IMR-90 (cell line): ENCODE data around the gene BNIP3. TPM values are rescaled to one million over a fixed set of nuclear protein-coding genes. Genes with fewer than 3 reads are reported as not detected.

Experiments used
- ATAC-seq: fragments of 200-7000 bp; cut with Tn5 transposase; 2 replicates; pipeline ENCODE4 v1.9.1; 2020; ENCODE audit warnings: low read depth, mild to moderate bottlenecking, moderate library complexity
- BruUV-seq: library from RNA; stranded (reverse); fragments of 400-500 nt; replicated peaks from 2 replicates; lab custom pipeline; 2021; lab: Mats Ljungman, UMichigan
- CTCF ChIA-PET: fragments of 300-600 bp; formaldehyde crosslinking; extraction: SDS; loops from one replicate; lab custom pipeline; 2021; ENCODE audit warnings: antibody characterized with exemption; lab: Yijun Ruan, JAX
- POLR2A ChIA-PET: fragments of 300-600 bp; sonication (Branson Sonifier 250); formaldehyde crosslinking; loops from one replicate; lab custom pipeline; 2022; ENCODE audit warnings: antibody characterized with exemption; ENCODE audit not compliant: unreplicated experiment; lab: Charles Lee
- DNase-seq: peaks from one replicate; pipeline ENCODE4 v3.0.0; 2013
- H2AFZ ChIP-seq: replicated peaks from 2 replicates; pipeline ENCODE3; 2013; ENCODE audit warnings: low read length, mild to moderate bottlenecking; ENCODE audit not compliant: poor library complexity
- H2AK5ac ChIP-seq: 2 replicates; pipeline ENCODE4 v1.6.1; 2013; ENCODE audit warnings: low read depth, low read length, inconsistent platforms
- H2AK9ac ChIP-seq: replicated peaks from 2 replicates; pipeline ENCODE3; 2013; ENCODE audit warnings: mild to moderate bottlenecking, low read depth, low read length, moderate library complexity; ENCODE audit not compliant: poor library complexity
- H2BK120ac ChIP-seq: 2 replicates; pipeline ENCODE4 v1.6.1; 2013; ENCODE audit warnings: low read depth, low read length, inconsistent platforms
- H2BK15ac ChIP-seq: 3 replicates; pipeline ENCODE4 v1.6.1; 2013; ENCODE audit warnings: low read depth, low read length, inconsistent platforms
- H2BK20ac ChIP-seq: 2 replicates; pipeline ENCODE4 v1.6.1; 2013; ENCODE audit warnings: low read depth, mild to moderate bottlenecking, inconsistent platforms, low read length, moderate library complexity
- H2BK5ac ChIP-seq: 2 replicates; pipeline ENCODE4 v1.6.1; 2013; ENCODE audit warnings: mild to moderate bottlenecking, low read depth, low read length, inconsistent platforms; ENCODE audit not compliant: poor library complexity, severe bottlenecking
- H3K14ac ChIP-seq: replicated peaks from 2 replicates; pipeline ENCODE4 v1.6.1; 2013; ENCODE audit warnings: low read depth, low read length, inconsistent platforms
- H3K18ac ChIP-seq: 2 replicates; pipeline ENCODE4 v1.6.1; 2013; ENCODE audit warnings: low read depth, low read length, control low read depth
- H3K23ac ChIP-seq: 2 replicates; pipeline ENCODE4 v1.6.1; 2013; ENCODE audit warnings: low read depth, low read length, inconsistent platforms
- H3K27ac ChIP-seq: 2 replicates; pipeline ENCODE4 v1.5.1; 2013; ENCODE audit warnings: mild to moderate bottlenecking, control low read depth, low read length; ENCODE audit not compliant: insufficient read depth
- H3K27me3 ChIP-seq: 2 replicates; pipeline ENCODE4 v1.6.1; 2013; ENCODE audit warnings: low read length; ENCODE audit not compliant: control insufficient read depth, insufficient read depth
- H3K36me3 ChIP-seq: 2 replicates; pipeline ENCODE4 v1.6.1; 2013; ENCODE audit warnings: low read length, mixed read lengths; ENCODE audit not compliant: control insufficient read depth, insufficient read depth
- H3K4ac ChIP-seq: 2 replicates; pipeline ENCODE4 v1.6.1; 2013; ENCODE audit warnings: low read depth, low read length, inconsistent platforms
- H3K4me1 ChIP-seq: 2 replicates; pipeline ENCODE4 v1.6.1; 2013; ENCODE audit warnings: low read length, mixed read lengths; ENCODE audit not compliant: control insufficient read depth, insufficient read depth
- H3K4me2 ChIP-seq: 2 replicates; pipeline ENCODE4 v1.6.1; 2013; ENCODE audit warnings: low read depth, mild to moderate bottlenecking, control low read depth, low read length, moderate library complexity
- H3K4me3 ChIP-seq: 2 replicates; pipeline ENCODE4 v1.5.1; 2013; ENCODE audit warnings: low read depth, mild to moderate bottlenecking, control low read depth, low read length, moderate library complexity; ENCODE audit not compliant: insufficient read depth
- H3K56ac ChIP-seq: 2 replicates; pipeline ENCODE4 v1.6.1; 2013; ENCODE audit warnings: low read length, inconsistent platforms; ENCODE audit not compliant: insufficient read depth; ENCODE audit errors: extremely low read depth
- H3K79me1 ChIP-seq, 2 experiments: 2 replicates each; pipeline ENCODE4 v1.6.1; 2013; ENCODE audit warnings: low read length in 2 of 2, inconsistent platforms in 1 of 2, low read depth in 1 of 2
- H3K9ac ChIP-seq: 2 replicates; pipeline ENCODE4 v1.6.1; 2013; ENCODE audit warnings: low read depth, low read length, control low read depth
- H3K9me1 ChIP-seq: 2 replicates; pipeline ENCODE4 v1.6.1; 2013; ENCODE audit warnings: low read length, inconsistent platforms; ENCODE audit not compliant: insufficient read depth
- H3K9me3 ChIP-seq: 2 replicates; pipeline ENCODE4 v1.6.1; 2013; ENCODE audit warnings: low read length; ENCODE audit not compliant: control insufficient read depth, insufficient read depth
- H4K20me1 ChIP-seq: 2 replicates; pipeline ENCODE4 v1.6.1; 2013; ENCODE audit warnings: low read length, inconsistent platforms; ENCODE audit not compliant: insufficient read depth
- H4K5ac ChIP-seq: 2 replicates; pipeline ENCODE4 v1.6.1; 2013; ENCODE audit warnings: mild to moderate bottlenecking, low read depth, low read length, control low read depth
- H4K8ac ChIP-seq, 2 experiments: 2 replicates each; pipeline ENCODE4 v1.6.1; 2013; ENCODE audit warnings: low read depth in 2 of 2, low read length in 2 of 2, control low read depth in 1 of 2, inconsistent platforms in 1 of 2
- H4K91ac ChIP-seq: 2 replicates; pipeline ENCODE4 v1.6.1; 2013; ENCODE audit warnings: low read depth, low read length, inconsistent platforms; ENCODE audit not compliant: insufficient read depth
- MAZ ChIP-seq: IDR thresholded peaks from 2 replicates; pipeline ENCODE4 v1.6.1; 2012; ENCODE audit warnings: low read depth, mild to moderate bottlenecking, low read length, improper control_type of control experiment, moderate library complexity, borderline replicate concordance
- NFE2L2 ChIP-seq: fragments of 150-350 bp; IDR thresholded peaks from 2 replicates; pipeline ENCODE4 v1.6.1; 2016; ENCODE audit warnings: low read depth, mild to moderate bottlenecking, low read length
- POLR2A ChIP-seq: IDR thresholded peaks from 2 replicates; pipeline ENCODE4 v1.6.1; 2012; ENCODE audit warnings: mild to moderate bottlenecking, low read depth, low read length
- WGBS, 2 experiments: methylation state at CpG; one replicate each; pipeline versions ENCODE4 v1.1.5 to v1.1.7; 2013; ENCODE audit warnings: missing lambda C conversion rate in 2 of 2; ENCODE audit not compliant: insufficient read length in 1 of 2; ENCODE audit errors: extremely low coverage in 2 of 2; 5-methylcytosine and 5-hydroxymethylcytosine counted together
- dilution Hi-C: fragments of 300-500 bp; cut with HindIII; formaldehyde crosslinking; loops from one replicate; pipeline ENCODE4 v1.14.3; 2018; ENCODE audit warnings: low sequenced_read_pairs; ENCODE audit not compliant: unreplicated experiment
- in situ Hi-C: fragments of 300-500 bp; cut with MboI; formaldehyde crosslinking; loops from 3 replicates; pipeline ENCODE4 v1.14.3; 2019; ENCODE audit warnings: low sequenced_read_pairs, inconsistent platforms, mixed read lengths
- intact Hi-C: fragments of 100-400 bp; cut with micrococcal nuclease; formaldehyde crosslinking; loops from 2 replicates; pipeline ENCODE4 v1.10.0; 2022
- polyA plus RNA-seq, 3 experiments: library from polyadenylated mRNA; depleted of rRNA; stranded (reverse); fragments of >200 nt; gene quantifications; 2 replicates each; pipeline ENCODE4 v1.2.3, GENCODE V29; 2012; ENCODE audit warnings: low replicate concordance in 1 of 3
- total RNA-seq: library from RNA; depleted of rRNA; stranded (reverse); fragments of >200 nt; gene quantifications from 2 replicates; pipeline ENCODE4 v1.2.3, GENCODE V29; 2012
- TF ChIP-seq, protein P1 (sequence below): conservative IDR thresholded peaks from 2 replicates; pipeline ENCODE4 v1.5.1; 2012; ENCODE audit warnings: mild to moderate bottlenecking, low read depth, low read length, improper control_type of control experiment

BNIP3 gene
- total and polyA plus RNA-seq, 2 of the 4 experiments (the other 2 are of a cell fraction) = 134 to 211 TPM

DNA sequence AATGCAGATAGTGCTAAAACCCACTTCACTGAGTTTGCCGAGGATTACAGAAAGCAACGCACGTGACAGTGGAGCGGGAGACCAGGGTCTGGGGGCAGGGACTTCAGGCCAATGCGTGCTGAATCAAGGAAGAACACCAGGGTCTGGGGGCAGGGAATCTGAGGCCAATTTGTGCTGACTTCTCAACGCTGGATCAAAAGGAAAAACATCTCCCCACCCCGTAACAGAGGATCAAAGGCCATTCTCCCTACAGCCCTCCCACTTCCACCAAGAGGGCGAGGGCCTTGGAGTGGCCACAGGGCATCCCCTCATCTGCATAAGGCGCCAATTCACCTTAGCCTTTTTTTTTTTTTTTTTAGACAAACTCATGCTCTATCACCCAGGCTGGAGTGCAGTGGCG, 22.3 kb upstream of the BNIP3 start:
- Histone ChIP-seq H3K27me3 (peaks cover 29% of the 10 kb centered on the region), H4K8ac (no peak overlapping the region), H2AK9ac (no peak overlapping the region), H3K79me1 (no peaks in the 10 kb centered on the region), H2AFZ (no peak overlapping the region), H3K56ac (no peak overlapping the region), H4K20me1 (no peaks in the 10 kb centered on the region), H2AK5ac (no peak overlapping the region), H3K4ac (no peak overlapping the region), H3K18ac (no peak overlapping the region), H3K4me3 (no peak overlapping the region), H4K91ac (no peak overlapping the region), H2BK15ac (no peak overlapping the region), H3K14ac (no peak overlapping the region), H3K36me3 (no peaks in the 10 kb centered on the region), H2BK20ac (no peak overlapping the region), H4K5ac (no peak overlapping the region), H3K23ac (no peak overlapping the region), H3K9me3 (peaks cover 9% of the 10 kb centered on the region), H3K9me1 (peaks cover under 1% of the 10 kb centered on the region; the same call in 1 of the 2 replicates), H2BK5ac (no peak overlapping the region), H3K9ac (no peak overlapping the region), H3K4me2 (no peak overlapping the region), H2BK120ac (no peak overlapping the region), H3K27ac (no peak overlapping the region), H3K4me1 (no peaks in the 10 kb centered on the region)
- DNase-seq (no peak), ATAC-seq (no peak)
- CTCF ChIA-PET = interaction anchor here (1.0 kb wide), 1 partner anchor 19 kb away, joined by 3 read pairs; no protein-coding TSS in a partner anchor
- no TSS peak for BruUV-seq
- dilution Hi-C loops (no loop called here), in situ Hi-C loops (loop anchor here (25.0 kb wide), 1 partner anchor 1817 kb away; no protein-coding TSS in a partner anchor), intact Hi-C loops (no loop called here)
- TF ChIP-seq, protein P1, sequence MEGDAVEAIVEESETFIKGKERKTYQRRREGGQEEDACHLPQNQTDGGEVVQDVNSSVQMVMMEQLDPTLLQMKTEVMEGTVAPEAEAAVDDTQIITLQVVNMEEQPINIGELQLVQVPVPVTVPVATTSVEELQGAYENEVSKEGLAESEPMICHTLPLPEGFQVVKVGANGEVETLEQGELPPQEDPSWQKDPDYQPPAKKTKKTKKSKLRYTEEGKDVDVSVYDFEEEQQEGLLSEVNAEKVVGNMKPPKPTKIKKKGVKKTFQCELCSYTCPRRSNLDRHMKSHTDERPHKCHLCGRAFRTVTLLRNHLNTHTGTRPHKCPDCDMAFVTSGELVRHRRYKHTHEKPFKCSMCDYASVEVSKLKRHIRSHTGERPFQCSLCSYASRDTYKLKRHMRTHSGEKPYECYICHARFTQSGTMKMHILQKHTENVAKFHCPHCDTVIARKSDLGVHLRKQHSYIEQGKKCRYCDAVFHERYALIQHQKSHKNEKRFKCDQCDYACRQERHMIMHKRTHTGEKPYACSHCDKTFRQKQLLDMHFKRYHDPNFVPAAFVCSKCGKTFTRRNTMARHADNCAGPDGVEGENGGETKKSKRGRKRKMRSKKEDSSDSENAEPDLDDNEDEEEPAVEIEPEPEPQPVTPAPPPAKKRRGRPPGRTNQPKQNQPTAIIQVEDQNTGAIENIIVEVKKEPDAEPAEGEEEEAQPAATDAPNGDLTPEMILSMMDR = no peak
- no peak for TF ChIP-seq MAZ
- no peak for TF ChIP-seq NFE2L2
- no peak for TF ChIP-seq POLR2A
- WGBS, 2 experiments = 41% methylated on average over 7 of the region's 10 CpGs; no CpG with 5 or more reads in 1 of the 2 experiments
- POLR2A ChIA-PET = no interaction called here
